ENCODE measurements around the gene UROS. TPM values are rescaled to one million over a fixed set of nuclear protein-coding genes. Genes with fewer than 3 reads are reported as not detected.

Gene UROS
- total RNA-seq: 26.6 and 33.0 TPM in 2 replicates

DNA sequence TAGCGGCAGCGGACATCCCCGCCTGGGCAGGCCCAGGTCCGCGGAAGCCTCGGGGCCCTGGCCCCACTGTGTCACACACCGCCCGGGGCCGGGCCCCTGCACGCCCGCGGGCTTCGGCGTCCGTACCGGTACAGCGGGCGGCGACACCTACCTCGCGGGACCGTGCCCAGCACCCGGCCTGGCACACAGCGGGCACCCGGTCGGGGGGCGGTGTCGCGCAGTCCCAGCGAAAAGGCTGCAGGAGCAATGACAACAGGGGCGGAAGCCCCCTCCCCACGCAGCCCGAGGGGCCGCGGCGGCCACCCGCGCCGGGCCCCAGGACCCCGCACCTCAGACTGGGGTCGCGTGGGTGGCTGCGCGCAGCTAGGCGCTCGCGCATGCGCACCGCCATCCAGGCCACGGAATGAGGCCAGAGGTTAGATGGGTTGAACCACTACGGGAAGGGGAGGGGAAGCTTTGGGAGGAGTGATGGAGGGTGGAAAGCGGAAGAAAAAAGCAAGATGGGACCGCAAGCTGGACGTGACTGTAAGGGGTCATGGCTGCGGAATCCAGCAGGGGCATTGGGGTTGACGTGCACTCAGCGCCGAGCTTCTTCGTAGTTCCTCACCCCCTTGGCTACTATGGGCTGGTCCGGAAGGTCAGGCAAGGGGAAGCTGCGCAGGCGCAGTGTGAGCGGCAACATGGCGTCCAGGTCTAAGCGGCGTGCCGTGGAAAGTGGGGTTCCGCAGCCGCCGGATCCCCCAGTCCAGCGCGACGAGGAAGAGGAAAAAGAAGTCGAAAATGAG is at the start of gene UROS, which contains the start of gene BCCIP:
UROS (minus strand) TSS at position 381 of the 785 bp plus-strand sequence. CDS start 6,759 bp downstream, outside the sequence.
BCCIP (plus strand) TSS at position 669 of the 785 bp plus-strand sequence; CDS start at position 681, 12 bp downstream.

DNA sequence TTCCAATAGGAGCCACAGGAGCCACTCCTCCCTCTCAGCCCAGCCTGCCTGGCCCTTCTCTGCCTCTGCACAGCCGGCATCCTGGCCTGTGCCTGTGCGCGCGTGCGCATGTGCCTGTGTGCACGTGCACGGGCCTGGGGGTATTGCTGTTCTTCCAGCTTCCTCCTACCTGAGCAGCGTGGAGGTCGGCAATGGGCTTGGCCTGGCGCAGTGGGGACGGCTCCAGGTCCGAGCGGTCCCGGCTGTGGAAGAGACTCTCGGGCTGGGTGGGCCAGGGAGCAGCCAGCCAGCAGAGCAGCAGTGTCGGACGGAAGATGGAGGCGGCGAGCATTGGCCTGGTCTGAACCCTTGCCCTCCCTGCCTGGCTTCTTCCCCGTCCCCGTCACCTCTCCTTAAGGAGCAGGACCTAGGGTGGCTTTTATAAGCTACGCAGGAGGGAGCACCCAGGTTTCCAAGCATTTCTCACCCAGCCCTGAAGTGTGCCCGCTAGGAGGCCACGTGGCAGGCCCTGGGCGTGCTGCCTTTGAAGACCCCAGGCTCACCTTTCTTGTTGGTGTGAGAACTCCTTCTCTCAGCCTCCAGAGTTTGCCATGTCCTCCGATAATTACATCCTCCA is 47.5 kb downstream of the UROS start, which contains the start of gene MMP21:
MMP21 (minus strand) TSS at position 331 of the 616 bp plus-strand sequence; CDS start at position 331, 0 bp downstream.

Other genes starting within 250 kb of the UROS start
- not detected in 2 replicates for gene TEX36, start 140.1 kb downstream of the UROS start, total RNA-seq
- gene EDRF1, start 103.5 kb downstream of the UROS start, total RNA-seq: 11.3 and 13.9 TPM in 2 replicates
- not detected in 2 replicates for gene MMP21, start 47.4 kb downstream of the UROS start, total RNA-seq
- gene BCCIP, start 288 bp upstream of the UROS start, total RNA-seq: 38.6 and 46.0 TPM in 2 replicates
- 48.6 and 52.5 TPM in 2 replicates for gene DHX32, start 58.0 kb upstream of the UROS start, total RNA-seq
- gene FANK1, start 73.3 kb upstream of the UROS start, total RNA-seq: 1.7 and 7.5 TPM in 2 replicates

Measured in tracheal epithelial cell (primary cell).